Activated gamma-delta T cell treated with Interleukin-2 at 50 U/mL for 16 hours (primary cell): ENCODE results near the gene WDR47.
"Not testable (repeated sequence)": the region's sequence is repeated elsewhere in the genome, so short reads cannot be mapped to it uniquely, and the experiment has no call there.

ENCODE experiments used
- DNase-seq: peaks from one replicate; pipeline ENCODE4 v3.0.0-alpha.2; 2020

The WDR47 gene

GRCh38 chr1:108961752-108962486 lies 80.0 kb downstream of the WDR47 start:
- no peak for DNase-seq

DNA sequence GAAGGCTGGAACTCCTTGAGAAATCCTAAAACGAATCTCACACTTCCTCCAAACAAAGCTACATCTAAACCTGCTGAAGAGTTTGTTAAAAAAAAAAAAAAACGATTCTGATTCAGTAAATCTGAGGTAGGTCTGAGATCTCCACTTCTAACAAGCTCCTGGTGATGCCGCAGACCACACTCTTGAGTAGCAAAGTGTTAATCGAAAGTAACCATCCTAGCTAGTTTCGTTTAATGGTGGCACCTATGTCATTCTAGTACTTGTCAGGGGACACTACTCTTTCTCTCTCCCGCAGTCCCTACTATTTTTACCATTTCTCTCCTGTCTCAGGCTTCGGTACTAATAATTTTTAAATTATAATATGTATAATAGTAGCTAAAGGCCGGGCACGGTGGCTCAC lies 80.7 kb downstream of the WDR47 start:
- DNase-seq, result no peak

DNA sequence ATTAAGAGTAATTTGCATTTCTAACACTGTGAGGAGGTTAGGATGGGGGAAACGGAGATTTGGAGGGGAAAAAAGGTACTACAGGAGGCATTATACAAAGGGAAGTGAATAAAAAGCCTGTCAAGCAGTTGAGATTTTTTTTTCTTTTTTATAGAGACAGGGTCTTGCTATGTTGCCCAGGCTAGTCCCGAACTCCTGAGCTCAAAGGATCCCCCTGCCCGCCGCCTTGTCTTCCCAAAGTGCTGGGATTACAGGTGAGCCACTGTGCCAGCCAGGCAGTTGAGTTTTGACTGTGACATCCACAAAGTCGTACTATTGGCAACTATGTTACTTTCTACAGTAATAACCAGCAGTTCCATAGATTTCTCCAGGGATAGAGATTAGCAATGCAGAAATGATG lies 81.2 kb downstream of the WDR47 start:
- DNase-seq, result no peak

- no peak for DNase-seq
These were observed 84.0 kb downstream of the WDR47 start for GRCh38 chr1:108957888-108958287.

GRCh38 chr1:108955881-108956280 lies 86.0 kb downstream of the WDR47 start:
- no peak for DNase-seq

- DNase-seq, result no peak
These were observed 86.8 kb downstream of the WDR47 start for GRCh38 chr1:108955111-108955510.

- DNase-seq, result no peak
These were observed 88.5 kb downstream of the WDR47 start for GRCh38 chr1:108953452-108953851.

DNA sequence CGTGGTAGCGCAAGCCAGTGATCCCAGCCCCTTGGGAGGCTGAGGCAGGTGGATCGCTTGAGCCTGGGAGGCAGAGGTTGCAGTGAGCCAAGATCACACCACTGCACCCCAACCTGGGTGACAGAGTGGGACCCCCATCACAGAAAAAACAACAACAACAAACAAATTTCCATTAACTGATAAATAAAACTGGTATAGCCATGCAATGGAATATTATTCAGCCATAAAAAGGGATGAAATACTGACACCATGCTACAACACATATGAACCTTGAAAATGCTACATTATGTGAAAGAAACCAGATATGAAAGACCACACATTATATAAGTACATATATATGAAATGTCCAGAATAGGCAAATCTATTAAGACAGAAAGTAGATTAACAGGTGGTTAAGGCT lies 90.7 kb downstream of the WDR47 start:
- DNase-seq, result no peak

DNA sequence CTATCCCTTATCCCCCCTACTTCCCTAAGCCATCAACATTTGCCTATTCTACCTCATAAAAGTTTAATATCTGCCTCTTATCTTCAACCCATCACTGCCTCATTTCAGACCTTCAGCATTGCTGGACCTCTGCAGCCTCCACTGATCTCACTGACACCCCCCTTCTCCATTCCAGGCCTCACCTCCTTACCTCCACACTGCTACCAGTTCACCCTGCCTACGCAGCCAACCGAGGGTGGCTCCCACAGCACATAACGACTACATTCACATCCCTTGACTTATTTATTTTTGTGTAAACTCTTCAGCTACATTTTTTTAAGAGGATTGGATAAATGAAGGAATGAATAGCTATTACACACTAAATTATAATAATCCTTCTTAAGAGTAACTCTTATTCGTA lies 92.9 kb downstream of the WDR47 start:
- DNase-seq, result no peak

DNA sequence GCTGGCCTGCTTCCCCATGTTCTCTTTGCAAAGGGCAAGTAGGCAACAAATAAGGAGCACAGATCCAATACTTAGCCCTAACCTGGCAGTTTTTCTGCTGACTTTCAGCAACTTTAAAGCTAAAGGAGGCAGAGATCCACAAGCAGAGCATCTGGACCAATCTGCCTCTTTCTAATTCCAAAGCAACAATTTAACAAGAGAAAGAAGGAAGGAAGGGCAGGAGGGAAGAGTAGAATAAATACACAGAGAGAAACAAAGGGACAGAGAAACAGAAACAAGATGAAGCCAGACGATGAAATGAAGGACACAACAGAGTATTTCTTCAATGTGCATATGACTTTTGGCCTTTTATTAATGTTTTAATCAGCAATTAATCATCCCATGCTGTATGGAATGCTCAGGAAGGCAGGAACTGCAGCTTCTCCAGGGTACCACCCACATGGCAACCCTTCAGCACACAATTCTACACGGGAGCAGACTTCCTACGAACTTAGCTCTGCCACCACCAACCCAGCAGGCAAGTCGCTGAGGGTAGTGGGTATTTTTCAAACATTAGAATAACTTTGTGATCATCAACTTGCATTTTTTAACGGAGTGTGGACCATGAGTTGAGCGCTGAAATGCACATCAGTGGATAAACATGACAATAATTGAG lies 93.9 kb downstream of the WDR47 start:
- no peak for DNase-seq

GRCh38 chr1:108936170-108936569 lies 105.7 kb downstream of the WDR47 start:
- DNase-seq, result no peak

GRCh38 chr1:108933944-108934343 lies 108.0 kb downstream of the WDR47 start:
- DNase-seq, result no peak

DNA sequence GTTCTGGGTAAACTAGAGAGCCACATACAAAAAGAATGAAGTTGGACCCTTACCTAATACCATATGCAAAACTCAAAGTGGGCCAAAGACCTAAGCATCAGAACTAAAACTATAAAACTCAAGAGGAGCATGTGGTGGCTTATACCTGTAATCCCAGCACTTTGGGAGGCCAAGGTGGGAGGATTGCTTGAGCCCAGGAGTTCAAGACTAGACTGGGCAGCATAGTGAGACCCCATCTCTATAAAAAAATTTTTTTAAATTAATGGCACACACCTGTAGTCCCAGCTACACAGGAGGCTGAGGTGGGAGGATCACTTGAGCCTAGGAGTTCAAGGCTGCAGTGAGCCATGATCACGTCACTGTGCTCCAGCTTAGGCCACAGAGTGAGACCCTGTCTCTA lies 114.3 kb downstream of the WDR47 start:
- DNase-seq, result not testable (repeated sequence)

DNA sequence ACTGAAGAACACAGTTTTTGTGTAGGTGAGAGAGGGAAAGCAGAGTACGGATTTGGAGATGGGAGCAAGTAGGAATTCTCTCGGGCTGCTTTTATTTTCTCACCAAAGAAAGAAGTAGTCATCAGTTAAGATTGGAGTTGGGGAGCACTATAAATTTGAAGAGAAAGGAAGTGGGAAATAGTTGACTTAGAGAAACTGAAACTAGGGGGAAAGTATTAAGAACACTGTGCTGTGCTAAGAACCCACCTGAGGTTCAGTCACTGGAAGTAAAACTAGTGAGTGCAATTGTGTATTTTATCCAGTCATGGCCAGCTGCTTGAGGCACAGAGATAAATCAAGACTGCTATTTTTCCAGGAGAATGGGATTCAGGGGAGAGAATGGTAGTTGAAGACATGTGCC lies 116.0 kb downstream of the WDR47 start:
- no peak for DNase-seq
